ENCODE data around the gene METRNL. TPM values are rescaled to one million over a fixed set of nuclear protein-coding genes. Genes with fewer than 3 reads are reported as not detected.
A peak's percentile ranks its signal among the peaks of the same experiment; 100 is the strongest.

Gene METRNL
- total RNA-seq, 1 experiment from 2014 or later, result 33.8 TPM

DNA sequence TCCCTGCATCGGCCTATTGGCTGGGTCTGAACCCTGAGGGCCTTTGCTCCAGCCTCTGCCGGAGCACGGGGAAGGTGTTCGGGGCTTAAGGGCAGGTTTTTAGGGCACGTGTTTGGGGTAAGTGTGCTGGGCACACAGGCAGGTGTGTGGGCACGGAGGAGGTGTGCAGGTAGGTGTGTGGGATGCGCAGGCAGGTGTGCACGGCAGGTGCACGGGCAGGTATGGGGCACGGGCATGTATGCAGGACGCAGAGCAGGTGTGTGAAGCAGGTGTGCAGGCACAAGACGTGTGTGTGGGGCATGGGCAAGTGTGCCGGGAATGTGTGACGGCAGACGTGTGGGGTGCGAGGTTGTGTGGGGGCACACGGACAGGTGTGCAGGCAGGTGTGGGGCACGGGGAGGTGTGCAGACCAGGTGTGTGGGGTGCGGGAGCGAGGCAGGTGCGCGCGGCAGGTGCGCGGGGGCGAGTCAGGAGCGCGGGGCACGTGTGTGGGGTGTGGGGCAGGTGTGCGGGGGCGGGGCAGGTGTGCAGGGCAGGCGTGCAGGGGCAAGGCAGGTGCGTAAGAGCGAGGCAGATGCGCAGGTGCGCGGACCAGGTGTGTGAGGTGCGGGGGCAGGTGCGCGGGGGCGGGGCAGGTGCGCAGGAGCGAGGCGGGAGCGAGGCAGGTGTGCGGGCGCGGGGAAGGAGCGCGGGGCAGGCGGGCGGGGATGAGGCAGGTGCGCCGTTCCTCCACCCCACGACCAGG lies 28.6 kb upstream of the METRNL start:
- POLR2A ChIA-PET, result interaction anchor here (0.6 to 1.0 kb wide), 2 partner anchors 28 to 49 kb away, joined by 3 to 8 read pairs; partner anchors contain the start of gene METRNL
- H3K4me1 ChIP-seq, result peaks cover 7% of the 10 kb centered on the region
- Mint-ChIP-seq H3K27me3 (ENCODE audit: insufficient read depth, unreplicated experiment) (no peaks in the 10 kb centered on the region), H3K9me3 (ENCODE audit: unreplicated experiment) (peaks cover 9% of the 10 kb centered on the region), H3K27ac (ENCODE audit: unreplicated experiment) (peak overlapping the region; percentile 93), H3K4me1 (ENCODE audit: low read depth, unreplicated experiment) (peaks cover 7% of the 10 kb centered on the region), H3K36me3 (ENCODE audit: insufficient read depth, unreplicated experiment) (peaks cover 15% of the 10 kb centered on the region), H3K4me3 (ENCODE audit: unreplicated experiment) (peak overlapping the region; percentile 91)
- no peaks in the 10 kb centered on the region for H3K9me3 ChIP-seq
- no TSS peak for BruUV-seq (replicated peaks)
- intact Hi-C loops (cut with micrococcal nuclease; ENCODE audit: unreplicated experiment), result no loop called here
- TF ChIP-seq, protein P1, sequence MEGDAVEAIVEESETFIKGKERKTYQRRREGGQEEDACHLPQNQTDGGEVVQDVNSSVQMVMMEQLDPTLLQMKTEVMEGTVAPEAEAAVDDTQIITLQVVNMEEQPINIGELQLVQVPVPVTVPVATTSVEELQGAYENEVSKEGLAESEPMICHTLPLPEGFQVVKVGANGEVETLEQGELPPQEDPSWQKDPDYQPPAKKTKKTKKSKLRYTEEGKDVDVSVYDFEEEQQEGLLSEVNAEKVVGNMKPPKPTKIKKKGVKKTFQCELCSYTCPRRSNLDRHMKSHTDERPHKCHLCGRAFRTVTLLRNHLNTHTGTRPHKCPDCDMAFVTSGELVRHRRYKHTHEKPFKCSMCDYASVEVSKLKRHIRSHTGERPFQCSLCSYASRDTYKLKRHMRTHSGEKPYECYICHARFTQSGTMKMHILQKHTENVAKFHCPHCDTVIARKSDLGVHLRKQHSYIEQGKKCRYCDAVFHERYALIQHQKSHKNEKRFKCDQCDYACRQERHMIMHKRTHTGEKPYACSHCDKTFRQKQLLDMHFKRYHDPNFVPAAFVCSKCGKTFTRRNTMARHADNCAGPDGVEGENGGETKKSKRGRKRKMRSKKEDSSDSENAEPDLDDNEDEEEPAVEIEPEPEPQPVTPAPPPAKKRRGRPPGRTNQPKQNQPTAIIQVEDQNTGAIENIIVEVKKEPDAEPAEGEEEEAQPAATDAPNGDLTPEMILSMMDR (IDR thresholded peaks at IDR 0.05; ENCODE audit: insufficient read depth in 1 of 2, low read depth in 1 of 2, low read length in 1 of 2, severe bottlenecking in 1 of 2, unreplicated experiment in 1 of 2), result no peak
- CTCF ChIA-PET, result no interaction called here
- peak; percentile 36 to 71 for DNase-seq
- no peaks in the 10 kb centered on the region for H3K27me3 ChIP-seq (replicated peaks; ENCODE audit: control insufficient read depth, insufficient read depth, low read length)
- H3K4me3 ChIP-seq (ENCODE audit: low read depth, low read length), result peak overlapping the region; percentile 95
- no peaks in the 10 kb centered on the region for H3K36me3 ChIP-seq (ENCODE audit: control insufficient read depth, insufficient read depth, low read length)

DNA sequence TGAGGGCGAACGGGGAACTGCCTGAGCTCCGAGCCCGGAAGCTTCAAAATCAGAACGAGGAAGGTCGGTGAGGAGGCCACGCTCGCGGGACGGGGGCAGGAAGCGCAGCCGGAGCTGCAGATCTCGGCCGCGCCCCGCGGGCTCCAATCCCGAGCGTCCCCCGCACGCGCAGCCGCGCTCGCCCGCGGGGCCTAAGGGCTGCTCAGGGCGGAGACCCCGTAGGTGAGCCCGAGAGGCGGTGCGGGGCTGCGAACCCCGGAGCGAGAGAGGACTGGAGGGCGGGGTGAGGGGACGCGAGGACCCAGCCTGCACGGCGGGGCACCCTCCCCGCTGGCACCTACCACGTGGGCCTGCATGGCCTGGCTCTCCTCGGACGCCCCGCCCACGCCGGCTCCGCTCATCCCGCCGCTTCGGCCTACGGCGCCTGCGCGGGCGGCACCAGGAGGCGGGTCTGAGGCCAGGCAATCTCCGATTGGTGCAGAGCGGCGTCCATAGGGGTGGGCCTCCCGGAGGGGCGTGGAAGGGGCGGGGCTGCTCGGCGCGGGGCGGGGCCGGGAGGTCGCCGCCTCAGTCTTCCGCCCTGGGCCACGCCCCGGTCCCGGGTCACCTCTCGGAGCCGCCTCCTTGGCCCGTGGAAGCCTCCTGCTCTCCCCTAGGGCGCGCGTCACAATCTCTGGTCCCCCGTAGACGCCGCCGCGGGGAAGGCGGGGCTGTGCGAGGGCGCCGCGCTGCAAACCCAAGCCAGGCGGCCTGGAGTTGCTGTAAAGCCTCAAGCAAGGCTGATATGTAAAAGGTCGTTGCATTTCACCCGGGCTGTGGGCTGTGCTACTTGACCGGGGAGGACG lies 27.8 kb upstream of the METRNL start:
- no TSS peak for BruUV-seq (replicated peaks)
- TF ChIP-seq, protein P1 (IDR thresholded peaks at IDR 0.05; ENCODE audit: insufficient read depth in 1 of 2, low read depth in 1 of 2, low read length in 1 of 2, severe bottlenecking in 1 of 2, unreplicated experiment in 1 of 2), result no peak
- peaks cover 7% of the 10 kb centered on the region for H3K4me1 ChIP-seq
- POLR2A ChIA-PET, result interaction anchor here (0.6 to 1.0 kb wide), 2 partner anchors 28 to 48 kb away, joined by 3 to 8 read pairs; partner anchors contain the start of gene METRNL
- peak overlapping the region; percentile 93 for H3K27ac Mint-ChIP-seq (ENCODE audit: unreplicated experiment)
- H3K9me3 ChIP-seq, result no peaks in the 10 kb centered on the region
- peak overlapping the region; percentile 95 for H3K4me3 ChIP-seq (ENCODE audit: low read depth, low read length)
- peaks cover 5% of the 10 kb centered on the region for H3K9me3 Mint-ChIP-seq (ENCODE audit: unreplicated experiment)
- DNase-seq, result peak; percentile 97 to 99
- no peaks in the 10 kb centered on the region for H3K27me3 Mint-ChIP-seq (ENCODE audit: insufficient read depth, unreplicated experiment)
- H3K36me3 Mint-ChIP-seq (ENCODE audit: insufficient read depth, unreplicated experiment), result peaks cover 15% of the 10 kb centered on the region
- peaks cover 7% of the 10 kb centered on the region for H3K4me1 Mint-ChIP-seq (ENCODE audit: low read depth, unreplicated experiment)
- intact Hi-C loops (cut with micrococcal nuclease; ENCODE audit: unreplicated experiment), result no loop called here
- H3K36me3 ChIP-seq (ENCODE audit: control insufficient read depth, insufficient read depth, low read length), result no peaks in the 10 kb centered on the region
- H3K27me3 ChIP-seq (replicated peaks; ENCODE audit: control insufficient read depth, insufficient read depth, low read length), result no peaks in the 10 kb centered on the region
- CTCF ChIA-PET, result no interaction called here
- H3K4me3 Mint-ChIP-seq (ENCODE audit: unreplicated experiment), result peak overlapping the region; percentile 91

DNA sequence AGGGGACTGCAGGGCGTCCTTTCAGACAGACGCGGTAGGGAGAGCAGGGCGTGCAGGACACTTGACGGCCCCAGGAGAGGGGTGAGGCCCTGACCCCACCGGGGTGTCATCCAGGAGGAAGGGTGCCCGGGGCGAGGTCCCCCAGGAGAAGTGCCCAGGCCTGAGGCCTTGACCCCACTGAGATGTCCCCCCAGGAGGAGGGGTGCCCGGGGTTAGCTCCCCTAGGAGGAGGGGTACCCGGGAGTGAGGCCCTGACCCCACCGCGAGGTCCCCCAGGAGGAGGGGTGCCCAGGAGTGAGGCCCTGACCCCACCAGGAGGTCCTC lies 27.2 kb upstream of the METRNL start:
- Histone ChIP-seq H3K4me1 (peaks cover 7% of the 10 kb centered on the region), H3K4me3 (ENCODE audit: low read depth, low read length) (peak overlapping the region; percentile 45), H3K9me3 (no peaks in the 10 kb centered on the region), H3K27me3 (replicated peaks; ENCODE audit: control insufficient read depth, insufficient read depth, low read length) (no peaks in the 10 kb centered on the region), H3K36me3 (ENCODE audit: control insufficient read depth, insufficient read depth, low read length) (no peaks in the 10 kb centered on the region)
- no peak for DNase-seq
- ChIA-PET POLR2A (no interaction called here), CTCF (no interaction called here)
- no TSS peak for BruUV-seq (replicated peaks)
- H3K4me1 Mint-ChIP-seq (ENCODE audit: low read depth, unreplicated experiment), result peaks cover 7% of the 10 kb centered on the region
- H3K9me3 Mint-ChIP-seq (ENCODE audit: unreplicated experiment), result no peaks in the 10 kb centered on the region
- peak overlapping the region; percentile 91 for H3K4me3 Mint-ChIP-seq (ENCODE audit: unreplicated experiment)
- TF ChIP-seq, protein P1 (IDR thresholded peaks at IDR 0.05; ENCODE audit: insufficient read depth in 1 of 2, low read depth in 1 of 2, low read length in 1 of 2, severe bottlenecking in 1 of 2, unreplicated experiment in 1 of 2), result no peak
- peaks cover 15% of the 10 kb centered on the region for H3K36me3 Mint-ChIP-seq (ENCODE audit: insufficient read depth, unreplicated experiment)
- intact Hi-C loops (cut with micrococcal nuclease; ENCODE audit: unreplicated experiment), result no loop called here
- no peaks in the 10 kb centered on the region for H3K27me3 Mint-ChIP-seq (ENCODE audit: insufficient read depth, unreplicated experiment)
- H3K27ac Mint-ChIP-seq (ENCODE audit: unreplicated experiment), result no peak overlapping the region

Measured in Caco-2 (cell line).